ENCODE results near the gene DND1. TPM values are rescaled to one million over a fixed set of nuclear protein-coding genes. Genes with fewer than 3 reads are reported as not detected.

The DND1 gene
- total and polyA plus RNA-seq, 4 donors: 0.29 to 0.92 (median 0.37) TPM; not detected in 1

GRCh38 chr5:140674211-140674610 lies 835 bp upstream of the DND1 start:
- H3K27me3 ChIP-seq (ENCODE audit: control insufficient read depth in 4 of 4, insufficient read depth in 4 of 4, low read length in 3 of 4): no peaks in the 10 kb centered on the region
- H3K4me3 ChIP-seq (ENCODE audit: low read depth in 1 of 3, low read length in 3 of 3): no peak overlapping the region
- no peak overlapping the region for H3K9ac ChIP-seq (ENCODE audit: low read depth in 1 of 2, low read length in 2 of 2)
- WGBS: 90% methylated on average over 2 of the region's 2 CpGs
- H3K9me3 ChIP-seq (ENCODE audit: control insufficient read depth in 4 of 4, low read length in 3 of 4): no peaks in the 10 kb centered on the region
- H3K27ac ChIP-seq (ENCODE audit: low read depth in 1 of 2, low read length in 2 of 2): no peak overlapping the region
- no peak for DNase-seq (ENCODE audit: low spot score)
- TF ChIP-seq FOXA1 (IDR thresholded peaks at IDR 0.05) (no peak), FOXA2 (IDR thresholded peaks at IDR 0.05) (no peak), HNF4A (conservative IDR thresholded peaks at IDR 0.05) (no peak), REST (IDR thresholded peaks at IDR 0.05) (no peak)
- H3K36me3 ChIP-seq (ENCODE audit: control insufficient read depth in 4 of 4, insufficient read depth in 3 of 4, low read depth in 1 of 4, low read length in 3 of 4): peaks cover 7 to 65% (median 34%) of the 10 kb centered on the region in 4 donors
- H3K4me1 ChIP-seq (ENCODE audit: control insufficient read depth in 4 of 4, insufficient read depth in 4 of 4, low read length in 3 of 4): peaks cover 0 to 1% (median 0%) of the 10 kb centered on the region in 4 donors

GRCh38 chr5:140672455-140673186 lies 755 bp downstream of the DND1 start:
- Histone ChIP-seq H3K4me3 (ENCODE audit: low read depth in 1 of 3, low read length in 3 of 3) (peak overlapping the region in 1 of 3 donors; percentile 8), H3K9me3 (ENCODE audit: control insufficient read depth in 4 of 4, low read length in 3 of 4) (no peaks in the 10 kb centered on the region), H3K27me3 (ENCODE audit: control insufficient read depth in 4 of 4, insufficient read depth in 4 of 4, low read length in 3 of 4) (no peaks in the 10 kb centered on the region), H3K4me1 (ENCODE audit: control insufficient read depth in 4 of 4, insufficient read depth in 4 of 4, low read length in 3 of 4) (peaks cover 0 to 1% (median 0%) of the 10 kb centered on the region in 4 donors), H3K27ac (ENCODE audit: low read depth in 1 of 2, low read length in 2 of 2) (no peak overlapping the region), H3K36me3 (ENCODE audit: control insufficient read depth in 4 of 4, insufficient read depth in 3 of 4, low read depth in 1 of 4, low read length in 3 of 4) (peaks cover 9 to 69% (median 44%) of the 10 kb centered on the region in 4 donors), H3K9ac (ENCODE audit: low read depth in 1 of 2, low read length in 2 of 2) (no peak overlapping the region)
- TF ChIP-seq FOXA1 (IDR thresholded peaks at IDR 0.05): no peak
- no peak for TF ChIP-seq JUND (IDR thresholded peaks at IDR 0.05)
- no peak for TF ChIP-seq SP1 (IDR thresholded peaks at IDR 0.05)
- no peak for TF ChIP-seq EGR1 (IDR thresholded peaks at IDR 0.05; ENCODE audit: low read depth in 2 of 2)
- no peak for TF ChIP-seq ATF3 (IDR thresholded peaks at IDR 0.05)
- no peak for TF ChIP-seq RXRA (IDR thresholded peaks at IDR 0.05)
- TF ChIP-seq NR2F2 (IDR thresholded peaks at IDR 0.05): no peak
- TF ChIP-seq TAF1 (conservative IDR thresholded peaks at IDR 0.05): no peak
- no peak for TF ChIP-seq GABPA (IDR thresholded peaks at IDR 0.05 in 1 of 2, conservative IDR thresholded peaks at IDR 0.05 in 1 of 2)
- TF ChIP-seq CTCF (IDR thresholded peaks at IDR 0.05; ENCODE audit: low read depth, low read length, missing input control): no peak
- no peak for TF ChIP-seq MAX (IDR thresholded peaks at IDR 0.05)
- no peak for TF ChIP-seq HNF4G (IDR thresholded peaks at IDR 0.05)
- no peak for TF ChIP-seq ZBTB33 (IDR thresholded peaks at IDR 0.05)
- TF ChIP-seq FOXA2 (IDR thresholded peaks at IDR 0.05): no peak
- no peak for TF ChIP-seq REST (IDR thresholded peaks at IDR 0.05)
- no peak for TF ChIP-seq YY1 (IDR thresholded peaks at IDR 0.05)
- no peak for DNase-seq (ENCODE audit: low spot score)
- 53% methylated on average over 70 of the region's 70 CpGs for WGBS

All from liver (tissue), 9 donors.